NAMALWA (cell line): ENCODE results near the gene SDCCAG8.

ENCODE experiments used
- DNase-seq: peaks from one replicate; pipeline ENCODE4 v3.0.0-alpha.2; 2015; ENCODE audit warnings: low spot score

Gene SDCCAG8

GRCh38 chr1:243281672-243282071, 25.8 kb downstream of the SDCCAG8 start:
- DNase-seq = no peak

- DNase-seq = no peak
Observed at GRCh38 chr1:243286409-243287122, 30.7 kb downstream of the SDCCAG8 start.

GRCh38 chr1:243287123-243287460, 31.3 kb downstream of the SDCCAG8 start:
- DNase-seq = no peak

GRCh38 chr1:243287652-243288051, 31.8 kb downstream of the SDCCAG8 start:
- peak; percentile 57 for DNase-seq

GRCh38 chr1:243288062-243288461, 32.2 kb downstream of the SDCCAG8 start:
- DNase-seq = no peak

GRCh38 chr1:243291292-243291691, 35.5 kb downstream of the SDCCAG8 start:
- no peak for DNase-seq

- DNase-seq = no peak
Observed at GRCh38 chr1:243292117-243292516, 36.3 kb downstream of the SDCCAG8 start.

- no peak for DNase-seq
Observed at GRCh38 chr1:243293941-243294722, 38.3 kb downstream of the SDCCAG8 start.

GRCh38 chr1:243294723-243295121, 38.9 kb downstream of the SDCCAG8 start:
- DNase-seq = no peak

GRCh38 chr1:243299069-243299468, 43.2 kb downstream of the SDCCAG8 start:
- no peak for DNase-seq

GRCh38 chr1:243301059-243301458, 45.2 kb downstream of the SDCCAG8 start:
- no peak for DNase-seq

- no peak for DNase-seq
Observed at GRCh38 chr1:243311809-243312208, 56.0 kb downstream of the SDCCAG8 start.

GRCh38 chr1:243312952-243313634, 57.3 kb downstream of the SDCCAG8 start:
- no peak for DNase-seq

- no peak for DNase-seq
Observed at GRCh38 chr1:243313635-243314536, 58.0 kb downstream of the SDCCAG8 start.

- DNase-seq = no peak
Observed at GRCh38 chr1:243315455-243315854, 59.6 kb downstream of the SDCCAG8 start.

- no peak for DNase-seq
Observed at GRCh38 chr1:243315893-243316292, 60.1 kb downstream of the SDCCAG8 start.

- no peak for DNase-seq
Observed at GRCh38 chr1:243316366-243316989, 60.6 kb downstream of the SDCCAG8 start.

GRCh38 chr1:243320224-243320623, 64.4 kb downstream of the SDCCAG8 start:
- no peak for DNase-seq

- DNase-seq = no peak
Observed at GRCh38 chr1:243322326-243322725, 66.5 kb downstream of the SDCCAG8 start.

GRCh38 chr1:243323491-243323890, 67.7 kb downstream of the SDCCAG8 start:
- no peak for DNase-seq

GRCh38 chr1:243325305-243325890, 69.6 kb downstream of the SDCCAG8 start:
- peak; percentile 73 for DNase-seq
